Small intestine (tissue), 7 donors: ENCODE data around the gene PDE3A. TPM values are rescaled to one million over a fixed set of nuclear protein-coding genes. Genes with fewer than 3 reads are reported as not detected.

ENCODE experiments used
- DNase-seq, 2 donors: peaks; one replicate each; pipeline versions ENCODE4 v3.0.0 to v3.0.0-alpha.2; 2013
- FAIRE-seq: peaks from 2 replicates; lab custom pipeline; 2012; peaks lifted over from hg19 to GRCh38; lab: Jason Lieb, UNC
- H3K27ac ChIP-seq, 3 donors: one replicate each; pipeline ENCODE4 v1.5.1; 2013; ENCODE audit warnings: low read length in 2 of 3, mild to moderate bottlenecking in 2 of 3, control low read depth in 1 of 3, inconsistent platforms in 1 of 3, low read depth in 1 of 3, moderate library complexity in 1 of 3
- H3K27me3 ChIP-seq, 3 donors: one replicate each; pipeline ENCODE4 v1.6.1; 2013; ENCODE audit warnings: low read length in 3 of 3, inconsistent platforms in 1 of 3; ENCODE audit not compliant: control insufficient read depth in 3 of 3, insufficient read depth in 3 of 3
- H3K36me3 ChIP-seq, 3 donors: one replicate each; pipeline ENCODE4 v1.6.1; 2013; ENCODE audit warnings: low read length in 3 of 3, inconsistent platforms in 1 of 3, low read depth in 1 of 3, mild to moderate bottlenecking in 1 of 3, moderate library complexity in 1 of 3; ENCODE audit not compliant: control insufficient read depth in 3 of 3, insufficient read depth in 2 of 3
- H3K4me1 ChIP-seq, 3 donors: one replicate each; pipeline ENCODE4 v1.6.1; 2013; ENCODE audit warnings: low read length in 2 of 3, inconsistent platforms in 1 of 3, low read depth in 1 of 3, mild to moderate bottlenecking in 1 of 3, moderate library complexity in 1 of 3; ENCODE audit not compliant: control insufficient read depth in 3 of 3, insufficient read depth in 2 of 3
- H3K4me3 ChIP-seq, 3 donors: one replicate each; pipeline ENCODE4 v1.5.1; 2013; ENCODE audit warnings: low read length in 3 of 3, control low read depth in 1 of 3, inconsistent platforms in 1 of 3, low read depth in 1 of 3, mild to moderate bottlenecking in 1 of 3, moderate library complexity in 1 of 3
- H3K9me3 ChIP-seq, 2 donors: one replicate each; pipeline ENCODE4 v1.6.1; 2013; ENCODE audit warnings: low read depth in 1 of 2, low read length in 1 of 2; ENCODE audit not compliant: control insufficient read depth in 2 of 2, insufficient read depth in 1 of 2
- WGBS, 3 donors: extraction: QIAGEN DNeasy Blood & Tissue Kit; methylation state at CpG; one replicate each; pipeline ENCODE4 v1.1.7; 2013; 5-methylcytosine and 5-hydroxymethylcytosine counted together
- polyA plus RNA-seq, 4 donors: library from polyadenylated mRNA; stranded (reverse) in 3 of 4; unstranded in 1 of 4; fragments of 200-250 nt in 3 of 4; fragments of 120-200 nt in 1 of 4; gene quantifications; one replicate each; pipeline versions ENCODE4 v1.2.1 to v1.2.3, GENCODE V29; 2013
- donor health status: healthy with polysubstance abuse.
- donor health status: control.
- donor health status: control.
- donor health status: Bipolar disorder and iron deficiency.
- donor health status: healthy.

PDE3A gene
- polyA plus RNA-seq, 4 donors, result 2.4 to 79.4 (median 6.6) TPM

- peaks cover 0 to 16% (median 0%) of the 10 kb centered on the region in 3 donors for H3K36me3 ChIP-seq
- no peak for FAIRE-seq
- no peak overlapping the region for H3K27ac ChIP-seq
- no peak overlapping the region for H3K4me3 ChIP-seq
- 80 to 93% (median 88%) methylated on average over 6 of the region's 6 CpGs for WGBS, 3 donors
- H3K9me3 ChIP-seq, result no peaks in the 10 kb centered on the region
- no peaks in the 10 kb centered on the region for H3K27me3 ChIP-seq
- H3K4me1 ChIP-seq, result peaks cover 0 to 26% (median 2%) of the 10 kb centered on the region in 3 donors
- no peak for DNase-seq
Observed at GRCh38 chr12:20444595-20445170, 76.3 kb downstream of the PDE3A start.

GRCh38 chr12:20445687-20446086 is 77.3 kb downstream of the PDE3A start:
- Histone ChIP-seq H3K4me1 (peaks cover 0 to 26% (median 3%) of the 10 kb centered on the region in 3 donors), H3K27me3 (no peaks in the 10 kb centered on the region), H3K9me3 (no peaks in the 10 kb centered on the region), H3K27ac (no peak overlapping the region), H3K4me3 (no peak overlapping the region), H3K36me3 (peaks cover 0 to 16% (median 0%) of the 10 kb centered on the region in 3 donors)
- whole genome bisulfite sequencing, 3 donors, result 74 to 93% (median 79%) methylated on average over 4 of the region's 4 CpGs
- DNase-seq, result no peak
- no peak for FAIRE-seq

- H3K4me3 ChIP-seq, result no peak overlapping the region
- peak overlapping the region in 1 of 3 donors; percentile 6 for H3K27ac ChIP-seq
- no peaks in the 10 kb centered on the region for H3K9me3 ChIP-seq
- peaks cover 0 to 34% (median 3%) of the 10 kb centered on the region in 3 donors for H3K4me1 ChIP-seq
- WGBS, 3 donors, result 46 to 69% (median 54%) methylated on average over 3 of the region's 3 CpGs
- FAIRE-seq (no peak), DNase-seq (no peak)
- no peaks in the 10 kb centered on the region for H3K27me3 ChIP-seq
- peaks cover 0 to 16% (median 0%) of the 10 kb centered on the region in 3 donors for H3K36me3 ChIP-seq
Observed at GRCh38 chr12:20446836-20447235, 78.5 kb downstream of the PDE3A start.

DNA sequence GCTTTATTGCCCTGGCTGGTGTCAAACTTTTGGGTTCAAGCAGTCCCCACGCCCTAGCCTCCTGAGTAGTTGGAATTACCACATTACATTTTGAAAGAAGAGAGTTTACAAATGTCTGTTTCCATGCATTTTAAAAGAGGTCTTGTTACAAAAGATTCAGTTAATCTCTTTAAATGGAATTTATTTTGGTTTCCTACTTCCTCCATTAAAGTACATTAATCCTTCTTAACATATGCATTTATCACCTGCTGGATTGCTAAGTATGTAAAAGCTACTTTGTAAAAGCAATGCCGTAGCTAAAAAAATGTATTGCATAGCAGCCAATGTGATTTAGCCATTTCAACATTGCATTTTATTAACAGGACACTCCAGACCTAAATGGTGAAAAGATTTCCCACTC is 80.4 kb downstream of the PDE3A start:
- 77 to 89% (median 83%) methylated on average over 2 of the region's 2 CpGs for WGBS, 3 donors
- FAIRE-seq (no peak), DNase-seq (no peak)
- Histone ChIP-seq H3K4me1 (peaks cover 3 to 52% (median 5%) of the 10 kb centered on the region in 3 donors), H3K36me3 (peaks cover 0 to 14% (median 0%) of the 10 kb centered on the region in 3 donors), H3K27ac (no peak overlapping the region), H3K4me3 (no peak overlapping the region), H3K9me3 (no peaks in the 10 kb centered on the region), H3K27me3 (no peaks in the 10 kb centered on the region)

DNA sequence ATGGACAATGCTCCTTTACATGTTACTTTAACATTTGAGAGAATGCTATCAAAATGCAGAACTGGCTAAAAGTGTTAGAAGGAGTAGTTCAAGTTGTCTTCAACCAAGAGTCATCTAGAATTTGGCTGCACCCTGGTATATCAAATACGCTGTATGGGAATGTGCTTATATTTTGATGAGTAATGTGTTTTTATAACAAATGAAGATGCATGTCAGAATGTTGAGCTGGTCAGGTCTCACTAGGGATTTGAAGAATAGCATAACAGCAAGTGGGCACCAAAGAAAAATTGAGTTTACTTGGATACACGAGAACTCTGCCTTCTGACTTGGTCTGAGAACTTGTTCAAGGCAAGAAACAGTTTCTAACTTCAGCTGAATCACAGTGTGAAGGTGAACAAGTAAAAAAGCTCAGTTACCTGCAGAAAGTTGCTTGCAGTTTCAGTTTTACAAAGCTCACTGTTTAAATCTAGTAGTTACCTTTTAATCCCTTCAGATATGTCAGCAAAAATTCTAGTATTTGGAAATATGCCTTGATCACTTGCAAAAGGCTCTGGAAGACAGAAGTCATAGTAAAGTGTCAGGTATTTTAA is 82.3 kb downstream of the PDE3A start:
- WGBS, 3 donors, result 49 to 71% (median 53%) methylated on average over 2 of the region's 2 CpGs
- H3K27me3 ChIP-seq, result no peaks in the 10 kb centered on the region
- FAIRE-seq (no peak), DNase-seq (peak; percentile 25 to 36)
- H3K9me3 ChIP-seq, result no peaks in the 10 kb centered on the region
- no peak overlapping the region for H3K4me3 ChIP-seq
- peak overlapping the region in 1 of 3 donors; percentile 64 for H3K27ac ChIP-seq
- peaks cover 0 to 14% (median 0%) of the 10 kb centered on the region in 3 donors for H3K36me3 ChIP-seq
- H3K4me1 ChIP-seq, result peaks cover 3 to 62% (median 5%) of the 10 kb centered on the region in 3 donors

DNA sequence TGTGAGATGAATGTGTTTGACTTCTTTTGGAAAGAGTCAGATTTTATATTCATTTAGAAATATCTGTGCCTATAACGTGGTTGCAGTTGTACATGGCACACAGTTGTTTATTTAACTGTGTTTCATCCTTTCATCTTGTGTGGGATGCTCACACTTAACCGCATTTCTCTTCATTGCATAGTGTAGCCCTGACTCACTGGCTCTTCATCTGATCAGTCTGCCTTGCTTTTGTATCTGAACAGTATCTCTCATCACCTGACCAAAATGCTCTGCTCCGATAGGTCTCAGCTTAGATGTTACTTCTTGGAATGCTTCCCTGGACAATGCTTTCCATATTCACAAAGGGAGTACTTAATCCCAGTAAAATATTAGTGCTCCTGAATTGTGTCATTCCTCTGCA is 83.4 kb downstream of the PDE3A start:
- Histone ChIP-seq H3K4me3 (no peak overlapping the region), H3K36me3 (peaks cover 0 to 13% (median 0%) of the 10 kb centered on the region in 3 donors), H3K4me1 (peaks cover 4 to 64% (median 5%) of the 10 kb centered on the region in 3 donors), H3K27me3 (no peaks in the 10 kb centered on the region), H3K27ac (peak overlapping the region in 1 of 3 donors; percentile 45), H3K9me3 (no peaks in the 10 kb centered on the region)
- WGBS, 3 donors, result 77 to 81% (median 79%) methylated on average over 3 of the region's 3 CpGs
- FAIRE-seq (no peak), DNase-seq (no peak)

DNA sequence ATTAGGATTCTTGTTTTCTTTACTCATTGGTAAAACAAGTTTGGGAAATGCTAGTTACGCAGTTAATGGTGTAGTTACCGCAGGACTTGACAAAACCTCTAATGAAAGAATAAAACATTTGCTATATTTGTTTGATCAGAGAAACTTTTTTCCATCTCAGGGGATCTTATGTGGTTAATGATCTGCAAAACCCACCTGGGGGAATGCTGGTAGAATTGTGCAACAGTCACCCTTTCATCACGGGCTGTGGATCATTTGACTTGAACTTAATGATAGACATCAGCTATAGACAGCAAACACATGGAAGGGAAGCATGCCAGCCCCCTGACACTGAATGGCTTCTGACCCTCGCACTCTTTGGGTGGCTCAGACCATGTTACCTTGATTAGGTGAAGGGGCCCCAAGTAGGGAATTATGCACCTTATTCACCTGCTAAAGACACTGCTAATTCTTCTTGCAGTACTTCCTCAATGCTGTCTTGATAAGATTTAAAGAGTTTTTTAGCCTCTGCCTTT is 84.2 kb downstream of the PDE3A start:
- Histone ChIP-seq H3K9me3 (no peaks in the 10 kb centered on the region), H3K36me3 (peaks cover 0 to 7% (median 0%) of the 10 kb centered on the region in 3 donors), H3K4me3 (no peak overlapping the region), H3K27me3 (no peaks in the 10 kb centered on the region), H3K4me1 (peaks cover 4 to 60% (median 5%) of the 10 kb centered on the region in 3 donors), H3K27ac (peak overlapping the region in 1 of 3 donors; percentile 45)
- 54 to 80% (median 60%) methylated on average over 4 of the region's 4 CpGs for WGBS, 3 donors
- FAIRE-seq, result no peak
- DNase-seq, result peak in 1 of 2 donors; percentile 82

DNA sequence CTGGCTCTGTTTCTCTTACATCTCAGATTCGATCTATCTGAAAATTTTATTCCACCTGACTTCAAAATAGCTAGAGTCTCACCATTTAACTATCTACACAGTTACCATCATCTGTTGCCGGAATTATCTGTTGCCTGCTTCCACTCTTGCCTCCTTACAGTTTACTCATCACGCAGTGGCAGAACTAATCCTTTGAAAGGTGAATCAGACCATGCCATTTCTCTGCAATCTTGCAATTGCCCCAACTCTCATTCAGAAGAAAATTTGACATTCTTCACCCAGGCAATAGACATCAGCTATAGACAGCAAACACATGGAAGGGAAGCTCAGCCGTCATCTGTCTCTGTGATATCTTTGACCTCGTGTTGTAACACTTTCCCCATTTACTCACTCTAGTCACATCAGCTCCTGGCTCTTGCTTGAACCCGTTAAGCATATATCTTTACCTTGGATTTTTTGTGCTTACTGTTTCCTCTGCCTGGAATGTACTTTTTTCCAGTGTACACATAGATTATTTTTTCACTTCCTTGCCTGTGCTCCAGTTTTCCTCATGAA is 85.5 kb downstream of the PDE3A start:
- 83 to 93% (median 88%) methylated on average over 6 of the region's 6 CpGs for WGBS, 3 donors
- H3K9me3 ChIP-seq, result no peaks in the 10 kb centered on the region
- H3K36me3 ChIP-seq, result peaks cover 0 to 4% (median 0%) of the 10 kb centered on the region in 3 donors
- H3K27me3 ChIP-seq, result no peaks in the 10 kb centered on the region
- H3K4me3 ChIP-seq, result no peak overlapping the region
- peaks cover 5 to 63% (median 8%) of the 10 kb centered on the region in 3 donors for H3K4me1 ChIP-seq
- DNase-seq (peak in 1 of 2 donors; percentile 48), FAIRE-seq (no peak)
- H3K27ac ChIP-seq, result peak overlapping the region in 1 of 3 donors; percentile 45
